Hepatocyte (in vitro differentiated cells): Measurements from ENCODE around the gene PNPLA1. TPM values are rescaled to one million over a fixed set of nuclear protein-coding genes. Genes with fewer than 3 reads are reported as not detected.

Experiments used
- DNase-seq: peaks from one replicate; pipeline ENCODE4 v3.0.0-alpha.2; 2016; ENCODE audit warnings: low spot score
- H2AFZ ChIP-seq: fragments of 200-600 bp; sonication (generic); 2 replicates; pipeline ENCODE4 v1.6.0; 2016; ENCODE audit warnings: antibody characterized with exemption, mild to moderate bottlenecking
- H3K27ac ChIP-seq: fragments of 200-600 bp; sonication (generic); 2 replicates; pipeline ENCODE4 v1.5.1; 2016; ENCODE audit warnings: mild to moderate bottlenecking
- H3K27me3 ChIP-seq: fragments of 200-600 bp; sonication (generic); 2 replicates; pipeline ENCODE4 v1.6.1; 2016
- H3K36me3 ChIP-seq: fragments of 200-600 bp; sonication (generic); replicated peaks from 2 replicates; pipeline ENCODE4 v1.5.1; 2016; ENCODE audit warnings: low read depth; ENCODE audit not compliant: insufficient read depth
- H3K4me1 ChIP-seq: fragments of 200-600 bp; sonication (generic); 2 replicates; pipeline ENCODE4 v1.5.1; 2016; ENCODE audit warnings: mild to moderate bottlenecking, moderate library complexity; ENCODE audit not compliant: insufficient read depth
- H3K4me2 ChIP-seq: fragments of 200-600 bp; sonication (generic); 2 replicates; pipeline ENCODE4 v1.6.0; 2016
- H3K4me3 ChIP-seq: fragments of 200-600 bp; sonication (generic); 2 replicates; pipeline ENCODE4 v1.5.1; 2016; ENCODE audit warnings: mild to moderate bottlenecking
- H3K79me2 ChIP-seq: fragments of 200-600 bp; sonication (generic); 2 replicates; pipeline ENCODE4 v1.6.0; 2017; ENCODE audit warnings: mild to moderate bottlenecking
- H3K9me2 ChIP-seq: fragments of 200-600 bp; sonication (generic); replicated peaks from 2 replicates; pipeline ENCODE4 v1.6.0; 2017; ENCODE audit warnings: mild to moderate bottlenecking; ENCODE audit not compliant: insufficient read depth
- H3K9me3 ChIP-seq: fragments of 200-600 bp; sonication (generic); 2 replicates; pipeline ENCODE4 v1.5.1; 2016; ENCODE audit warnings: low read depth, mild to moderate bottlenecking
- H4K20me1 ChIP-seq: fragments of 200-600 bp; sonication (generic); 2 replicates; pipeline ENCODE4 v1.6.0; 2016; ENCODE audit warnings: mild to moderate bottlenecking; ENCODE audit not compliant: insufficient read depth, poor library complexity, severe bottlenecking
- EZH2 ChIP-seq: fragments of 200-600 bp; sonication (generic); IDR thresholded peaks from 2 replicates; pipeline ENCODE4 v1.6.1; 2016; ENCODE audit warnings: antibody characterized with exemption, mild to moderate bottlenecking, borderline replicate concordance
- EZH2phosphoT487 ChIP-seq: fragments of 200-600 bp; sonication (generic); IDR thresholded peaks from one replicate; pipeline ENCODE4 v1.6.1; 2018; ENCODE audit warnings: antibody characterized with exemption, mild to moderate bottlenecking, low read depth, moderate library complexity; ENCODE audit not compliant: unreplicated experiment, severe bottlenecking
- WGBS: methylation state at CpG from one replicate; pipeline ENCODE4 v1.1.6; 2016; ENCODE audit warnings: low lambda C conversion rate; ENCODE audit errors: missing lambda C conversion rate; 5-methylcytosine and 5-hydroxymethylcytosine counted together
- polyA plus RNA-seq: library from polyadenylated mRNA; unstranded; fragments of >200 nt; fragmentation: Nextera tagmentation; extraction: Ambion mirVana; gene quantifications from 2 replicates; pipeline ENCODE4 v1.2.1, GENCODE V29; 2016
- total RNA-seq: library from RNA; depleted of rRNA; stranded (reverse); fragments of >200 nt; gene quantifications from 2 replicates; pipeline ENCODE4 v1.2.3, GENCODE V29; 2014
- TF ChIP-seq, protein P1 (sequence below): fragments of 200-600 bp; sonication (generic); IDR thresholded peaks from 2 replicates; pipeline ENCODE4 v1.5.1; 2016; ENCODE audit warnings: antibody characterized with exemption, mild to moderate bottlenecking; ENCODE audit not compliant: poor library complexity

Gene PNPLA1
- total and polyA plus RNA-seq, 2 experiments from 2014 or later, result 0.48 to 0.57 TPM

DNA sequence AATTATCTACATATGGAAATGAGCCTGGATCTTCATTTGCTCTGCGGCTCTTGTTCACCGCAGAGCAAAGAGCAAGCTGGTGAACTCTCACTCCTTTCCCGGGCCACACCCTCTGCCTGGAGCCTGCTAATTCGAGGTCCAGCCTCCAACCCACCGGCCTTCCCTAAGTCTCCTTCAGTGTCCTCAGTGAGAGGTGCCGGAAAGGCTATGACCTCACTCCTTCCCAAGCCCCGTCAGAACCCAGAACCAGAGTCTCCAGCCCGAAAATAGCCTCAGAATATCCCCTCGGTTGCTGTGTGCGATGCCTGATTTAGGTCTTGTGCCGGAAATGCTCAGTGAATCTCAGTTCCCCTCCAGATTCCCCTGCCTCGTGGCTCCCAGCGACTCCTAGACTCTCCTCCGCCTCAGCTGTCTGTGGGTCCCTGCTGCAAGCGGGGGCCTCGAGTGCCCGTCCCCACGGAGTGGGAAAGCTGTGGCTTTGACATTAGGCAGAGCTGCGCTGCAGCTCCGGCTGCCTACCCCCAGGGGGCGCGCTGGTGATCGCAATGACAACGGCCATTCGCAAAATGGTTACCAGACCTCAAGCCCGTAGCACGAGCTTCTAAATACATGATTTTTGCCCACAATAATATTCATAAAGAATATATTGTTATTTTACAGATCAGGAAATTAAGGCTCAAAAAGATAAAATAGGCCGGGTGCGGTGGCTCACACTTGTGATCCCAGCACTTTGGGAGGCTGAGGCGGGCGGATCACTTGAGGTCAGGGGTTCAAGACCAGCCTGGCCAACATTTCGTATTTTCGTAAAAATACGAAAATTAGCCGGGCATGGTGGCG lies 71.0 kb downstream of the PNPLA1 start:
- Histone ChIP-seq H2AFZ (peak overlapping the region; percentile 81), H3K27ac (peak overlapping the region; percentile 82), H3K9me3 (no peaks in the 10 kb centered on the region), H3K4me2 (peak overlapping the region; percentile 73), H3K4me3 (no peak overlapping the region), H3K36me3 (no peaks in the 10 kb centered on the region), H3K9me2 (no peaks in the 10 kb centered on the region), H3K27me3 (no peaks in the 10 kb centered on the region), H3K4me1 (peaks cover 8% of the 10 kb centered on the region), H3K79me2 (no peaks in the 10 kb centered on the region), H4K20me1 (no peaks in the 10 kb centered on the region)
- 25% methylated on average over 36 of the region's 36 CpGs for WGBS
- TF ChIP-seq EZH2phosphoT487 (no peak), EZH2 (no peak)
- TF ChIP-seq, protein P1, sequence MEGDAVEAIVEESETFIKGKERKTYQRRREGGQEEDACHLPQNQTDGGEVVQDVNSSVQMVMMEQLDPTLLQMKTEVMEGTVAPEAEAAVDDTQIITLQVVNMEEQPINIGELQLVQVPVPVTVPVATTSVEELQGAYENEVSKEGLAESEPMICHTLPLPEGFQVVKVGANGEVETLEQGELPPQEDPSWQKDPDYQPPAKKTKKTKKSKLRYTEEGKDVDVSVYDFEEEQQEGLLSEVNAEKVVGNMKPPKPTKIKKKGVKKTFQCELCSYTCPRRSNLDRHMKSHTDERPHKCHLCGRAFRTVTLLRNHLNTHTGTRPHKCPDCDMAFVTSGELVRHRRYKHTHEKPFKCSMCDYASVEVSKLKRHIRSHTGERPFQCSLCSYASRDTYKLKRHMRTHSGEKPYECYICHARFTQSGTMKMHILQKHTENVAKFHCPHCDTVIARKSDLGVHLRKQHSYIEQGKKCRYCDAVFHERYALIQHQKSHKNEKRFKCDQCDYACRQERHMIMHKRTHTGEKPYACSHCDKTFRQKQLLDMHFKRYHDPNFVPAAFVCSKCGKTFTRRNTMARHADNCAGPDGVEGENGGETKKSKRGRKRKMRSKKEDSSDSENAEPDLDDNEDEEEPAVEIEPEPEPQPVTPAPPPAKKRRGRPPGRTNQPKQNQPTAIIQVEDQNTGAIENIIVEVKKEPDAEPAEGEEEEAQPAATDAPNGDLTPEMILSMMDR, result peak; percentile 96
- DNase-seq, result peak; percentile 81

DNA sequence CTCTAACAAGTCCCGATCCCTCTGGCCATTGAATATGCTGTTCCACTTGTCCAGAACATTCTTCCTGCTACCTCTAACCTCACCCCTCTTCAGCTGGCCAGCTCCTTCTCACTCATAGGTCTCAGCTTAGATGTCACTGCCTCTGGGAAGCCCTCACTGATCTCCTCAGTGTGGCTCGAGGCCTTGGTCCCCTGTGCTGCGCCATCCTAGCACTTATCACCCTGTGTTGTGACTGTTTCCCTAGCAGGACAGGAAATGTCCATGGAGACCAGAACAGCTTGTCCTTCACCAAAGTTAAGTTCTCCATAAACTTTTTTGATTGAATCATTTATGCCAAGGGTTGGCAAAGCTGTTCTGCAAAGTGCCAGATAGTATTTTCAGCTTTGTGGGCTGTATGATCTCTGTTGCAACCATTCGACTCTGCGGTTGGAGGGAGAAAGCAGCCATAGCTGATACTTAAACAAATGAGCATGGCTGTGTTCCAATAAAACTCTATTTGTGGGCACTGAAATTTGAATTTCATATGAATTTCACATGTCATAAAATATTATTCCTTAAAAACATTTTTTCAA lies 73.3 kb downstream of the PNPLA1 start:
- H3K4me2 ChIP-seq, result no peak overlapping the region
- H3K36me3 ChIP-seq, result no peaks in the 10 kb centered on the region
- H3K27ac ChIP-seq, result no peak overlapping the region
- no peaks in the 10 kb centered on the region for H3K9me2 ChIP-seq
- no peaks in the 10 kb centered on the region for H4K20me1 ChIP-seq
- no peaks in the 10 kb centered on the region for H3K27me3 ChIP-seq
- no peaks in the 10 kb centered on the region for H3K9me3 ChIP-seq
- no peak for TF ChIP-seq EZH2
- no peak for TF ChIP-seq EZH2phosphoT487
- TF ChIP-seq, protein P1, result no peak
- H2AFZ ChIP-seq, result no peak overlapping the region
- WGBS, result 73% methylated on average over 5 of the region's 5 CpGs
- no peaks in the 10 kb centered on the region for H3K79me2 ChIP-seq
- DNase-seq, result no peak
- H3K4me1 ChIP-seq, result peaks cover 4% of the 10 kb centered on the region
- H3K4me3 ChIP-seq, result no peak overlapping the region

DNA sequence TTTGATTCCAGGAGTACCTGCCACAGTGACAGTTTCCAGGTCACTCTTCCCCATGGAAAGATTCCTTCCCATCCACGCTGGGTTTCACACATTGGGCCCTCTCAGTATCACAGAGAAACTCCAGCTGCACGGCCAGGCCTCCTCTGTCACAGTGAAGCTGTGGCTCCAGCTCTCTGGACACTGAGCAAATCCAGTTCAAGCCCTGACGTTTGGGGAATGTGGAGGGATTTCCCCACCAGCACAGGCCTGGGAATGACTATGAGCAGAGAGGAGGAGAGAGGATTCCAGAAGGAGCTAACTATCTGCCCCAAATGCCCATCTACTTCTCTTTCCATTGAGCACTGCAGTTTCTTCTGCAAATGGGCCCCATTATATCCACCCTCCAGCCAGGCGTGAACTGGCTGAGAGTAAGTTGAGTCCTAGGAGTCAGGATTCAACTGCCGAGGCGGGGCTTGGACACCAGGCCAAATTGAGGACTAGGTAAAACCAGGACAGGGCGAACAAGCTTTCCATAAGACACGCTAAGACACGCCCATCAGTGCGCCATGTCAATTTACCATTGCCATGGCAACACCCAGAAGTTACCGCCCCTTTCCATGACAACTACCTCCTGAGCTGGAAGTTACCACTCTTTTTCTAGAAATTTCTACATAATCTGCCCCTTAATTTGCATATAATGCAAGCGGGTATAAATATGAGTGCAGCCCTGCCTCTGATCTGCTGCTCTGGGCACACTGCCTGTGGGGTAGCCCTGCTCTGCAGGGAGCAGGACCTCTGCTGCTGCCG lies 76.0 kb downstream of the PNPLA1 start:
- WGBS, result 88% methylated on average over 13 of the region's 13 CpGs

More for the DNA sequence above, 76.0 kb downstream of the PNPLA1 start:
- no peaks in the 10 kb centered on the region for H4K20me1 ChIP-seq
- H3K27ac ChIP-seq, result no peak overlapping the region
- H3K4me3 ChIP-seq, result no peak overlapping the region
- no peaks in the 10 kb centered on the region for H3K27me3 ChIP-seq
- H3K79me2 ChIP-seq, result no peaks in the 10 kb centered on the region
- no peaks in the 10 kb centered on the region for H3K9me2 ChIP-seq
- TF ChIP-seq EZH2phosphoT487 (no peak), EZH2 (no peak)
- TF ChIP-seq, protein P1, result no peak
- no peaks in the 10 kb centered on the region for H3K36me3 ChIP-seq
- no peak for DNase-seq
- H3K4me2 ChIP-seq, result no peak overlapping the region
- H3K9me3 ChIP-seq, result no peaks in the 10 kb centered on the region
- H2AFZ ChIP-seq, result no peak overlapping the region
- peaks cover 7% of the 10 kb centered on the region for H3K4me1 ChIP-seq
